BLaER1 treated with 17β-estradiol and CSF1 and Interleukin-3, amounts not matched to agents 10 nM and 100 nM (cell line): ENCODE data around the gene ST6GALNAC3.
A peak's percentile ranks its signal among the peaks of the same experiment; 100 is the strongest.

ENCODE experiments used
- H3K27ac ChIP-seq, 11 experiments: shearing (Covaris generic); formaldehyde crosslinking; 2 replicates each; pipeline ENCODE4 v1.8.1; 2022
- H3K27me3 ChIP-seq, 11 experiments: shearing (Covaris generic); formaldehyde crosslinking; 2 replicates each; pipeline ENCODE4 v1.8.1; 2022
- H3K36me3 ChIP-seq, 11 experiments: shearing (Covaris generic); formaldehyde crosslinking; 2 replicates each; pipeline ENCODE4 v1.8.1; 2022
- H3K4me1 ChIP-seq, 10 experiments: shearing (Covaris generic); formaldehyde crosslinking; 2 replicates each; pipeline ENCODE4 v1.8.1; 2022
- H3K4me2 ChIP-seq, 11 experiments: shearing (Covaris generic); formaldehyde crosslinking; 2 replicates each; pipeline ENCODE4 v1.8.1; 2022
- H3K4me3 ChIP-seq, 10 experiments: shearing (Covaris generic); formaldehyde crosslinking; 2 replicates each; pipeline ENCODE4 v1.8.1; 2022
- H3K9ac ChIP-seq, 11 experiments: shearing (Covaris generic); formaldehyde crosslinking; 2 replicates each; pipeline ENCODE4 v1.8.1; 2022
- H3K9me3 ChIP-seq, 11 experiments: shearing (Covaris generic); formaldehyde crosslinking; replicated peaks in 1 of 11; 2 replicates each; pipeline ENCODE4 v1.8.1; 2022
- H4K20me1 ChIP-seq, 11 experiments: shearing (Covaris generic); formaldehyde crosslinking; 2 replicates each; pipeline ENCODE4 v1.8.1; 2022
- Cebpa-rat ChIP-seq, 11 experiments: shearing (Covaris generic); IDR thresholded peaks; 2 replicates each; pipeline ENCODE4 v1.8.1; 2022

Gene ST6GALNAC3

DNA sequence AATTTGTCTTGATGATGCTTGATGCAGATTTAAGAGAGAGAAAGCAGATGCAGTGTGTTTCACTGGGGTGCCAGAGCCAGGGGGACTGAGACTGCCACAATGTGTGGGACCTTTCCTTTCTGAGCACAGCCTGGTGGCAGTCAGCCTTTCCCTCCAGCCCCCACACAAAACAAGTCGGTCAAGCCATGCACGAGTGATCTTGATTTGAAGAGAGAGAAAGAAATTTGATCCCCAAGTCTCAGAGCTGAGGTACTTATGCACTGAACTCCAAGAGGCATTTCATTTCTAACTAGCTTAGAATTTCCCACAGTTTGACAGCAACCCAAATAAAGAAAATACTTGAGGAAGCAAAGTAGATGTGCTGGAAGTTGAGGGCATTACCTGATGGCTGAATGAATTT lies 193.8 kb downstream of the ST6GALNAC3 start:
- Histone ChIP-seq H3K4me1 (peaks cover 26 to 56% (median 41%) of the 10 kb centered on the region in 10 experiments), H3K4me2 (peak overlapping the region; percentile 58 to 86 (median 72)), H3K4me3 (no peak overlapping the region), H3K27me3 (no peaks in the 10 kb centered on the region), H3K9me3 (0 out of 22 replicates have a peak, but pooled peaks cover 0 to 4% (median 0%) of the 10 kb centered on the region in 11 experiments), H4K20me1 (no peaks in the 10 kb centered on the region), H3K27ac (peak overlapping the region in 10 of 11 experiments; percentile 17 to 82 (median 74); a peak in 18 of 22 replicates), H3K9ac (peak overlapping the region in 9 of 11 experiments; percentile 10 to 54 (median 23); a peak in 9 of 22 replicates), H3K36me3 (no peaks in the 10 kb centered on the region)
- no peak for TF ChIP-seq Cebpa-rat (IDR thresholded peaks at IDR 0.05)

DNA sequence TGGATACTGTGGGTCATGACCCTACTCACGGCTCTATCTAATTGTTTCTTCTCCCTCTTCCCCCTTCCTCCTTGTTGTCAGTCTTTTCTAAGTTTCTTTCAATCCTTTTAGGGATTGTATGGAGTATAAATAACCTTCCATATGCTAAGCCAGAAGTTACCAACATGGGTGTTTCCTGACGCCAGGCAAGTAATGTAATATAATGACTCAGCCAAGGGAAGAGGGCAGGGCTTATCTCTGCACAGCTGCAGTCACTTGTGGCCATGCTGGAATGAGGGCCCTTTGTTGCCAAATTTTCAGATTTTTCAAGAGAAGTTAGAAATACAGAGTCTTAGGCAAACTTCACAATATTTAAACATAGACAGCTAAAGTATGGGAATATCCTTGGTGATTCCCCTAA lies 194.6 kb downstream of the ST6GALNAC3 start:
- Histone ChIP-seq H3K27me3 (no peaks in the 10 kb centered on the region), H3K4me2 (peak overlapping the region; percentile 58 to 86 (median 72)), H3K4me3 (no peak overlapping the region), H3K9ac (peak overlapping the region in 9 of 11 experiments; percentile 18 to 54 (median 36); a peak in 11 of 22 replicates), H3K36me3 (no peaks in the 10 kb centered on the region), H3K9me3 (no peaks in the 10 kb centered on the region), H3K27ac (peak overlapping the region in 10 of 11 experiments; percentile 17 to 82 (median 74); a peak in 20 of 22 replicates), H3K4me1 (peaks cover 26 to 60% (median 42%) of the 10 kb centered on the region in 10 experiments), H4K20me1 (no peaks in the 10 kb centered on the region)
- TF ChIP-seq Cebpa-rat (IDR thresholded peaks at IDR 0.05) = peak in 4 of 11 experiments; percentile 32 to 54 (median 42); a peak in 4 of 22 replicates

DNA sequence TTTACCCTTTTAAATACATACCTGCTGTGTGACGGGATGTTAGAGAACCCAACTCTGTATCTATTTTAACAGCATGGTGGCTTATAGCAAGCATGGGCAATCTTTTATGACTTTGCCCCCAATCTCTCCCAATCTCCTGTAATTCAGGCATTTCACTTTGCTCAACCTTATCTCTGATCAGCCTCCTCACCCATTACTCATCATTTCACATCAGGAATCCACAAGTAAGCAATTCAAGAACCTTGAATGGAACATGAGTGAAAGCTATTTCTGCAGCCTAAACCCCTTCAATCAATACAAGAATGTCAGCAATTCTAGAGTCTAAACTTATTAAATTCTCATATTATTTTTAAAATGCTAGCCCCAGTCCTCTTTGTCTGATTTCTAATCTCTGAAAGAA lies 199.8 kb downstream of the ST6GALNAC3 start:
- peaks cover 4 to 31% (median 15%) of the 10 kb centered on the region in 10 experiments for H3K4me1 ChIP-seq
- no peak overlapping the region for H3K9ac ChIP-seq
- no peaks in the 10 kb centered on the region for H3K27me3 ChIP-seq
- no peaks in the 10 kb centered on the region for H3K9me3 ChIP-seq
- no peaks in the 10 kb centered on the region for H3K36me3 ChIP-seq
- TF ChIP-seq Cebpa-rat (IDR thresholded peaks at IDR 0.05) = no peak
- 0 out of 22 replicates have a peak, but pooled peaks cover 0 to 5% (median 0%) of the 10 kb centered on the region in 11 experiments for H4K20me1 ChIP-seq
- no peak overlapping the region for H3K4me2 ChIP-seq
- H3K27ac ChIP-seq = no peak overlapping the region
- no peak overlapping the region for H3K4me3 ChIP-seq

DNA sequence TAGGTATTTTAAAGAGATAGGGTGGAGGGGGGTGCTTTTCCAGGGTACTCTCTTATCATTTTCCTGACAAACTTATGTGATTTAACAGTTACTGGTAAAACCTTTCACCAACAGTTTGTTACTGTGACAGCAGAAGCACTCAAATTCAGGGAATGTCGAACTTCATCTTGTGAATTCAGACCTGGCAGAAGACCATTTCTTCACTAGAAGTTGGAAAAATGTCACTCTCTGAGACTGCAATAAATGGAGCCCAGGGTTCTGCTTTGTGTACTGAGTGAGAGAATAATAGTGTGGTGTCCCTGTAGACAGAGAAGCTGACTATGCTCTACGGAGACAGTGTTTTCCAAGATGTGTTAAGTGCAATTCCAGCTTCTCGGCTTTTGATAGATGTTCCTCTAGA lies 200.2 kb downstream of the ST6GALNAC3 start:
- Histone ChIP-seq H4K20me1 (0 out of 22 replicates have a peak, but pooled peaks cover 0 to 9% (median 0%) of the 10 kb centered on the region in 11 experiments), H3K9ac (no peak overlapping the region), H3K4me3 (no peak overlapping the region), H3K4me1 (peaks cover 0 to 27% (median 11%) of the 10 kb centered on the region in 10 experiments; a peak in 19 of 20 replicates), H3K27me3 (no peaks in the 10 kb centered on the region), H3K36me3 (no peaks in the 10 kb centered on the region), H3K9me3 (no peaks in the 10 kb centered on the region), H3K27ac (no peak overlapping the region), H3K4me2 (no peak overlapping the region)
- no peak for TF ChIP-seq Cebpa-rat (IDR thresholded peaks at IDR 0.05)

DNA sequence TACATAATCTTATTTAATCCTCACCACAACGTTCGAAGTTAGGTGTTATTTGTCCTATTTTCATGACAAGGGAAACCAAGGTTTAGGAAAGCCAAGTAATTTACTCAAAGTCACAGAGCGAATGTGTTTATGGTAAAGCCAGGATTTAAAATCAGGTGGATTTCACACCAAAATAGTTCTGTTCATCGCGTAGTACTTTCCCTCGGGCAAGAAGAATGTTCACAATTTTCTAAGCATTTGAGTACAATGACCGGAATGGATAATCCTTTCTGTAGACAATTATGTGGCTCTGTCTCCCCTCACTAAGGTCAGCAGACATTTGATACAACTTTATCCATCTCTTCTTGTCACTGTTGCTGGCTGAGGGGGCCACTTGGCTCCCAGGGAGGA lies 204.2 kb downstream of the ST6GALNAC3 start:
- no peaks in the 10 kb centered on the region for H3K9me3 ChIP-seq
- H3K9ac ChIP-seq = no peak overlapping the region
- peaks cover 0 to 9% (median 6%) of the 10 kb centered on the region in 10 experiments; a peak in 10 of 20 replicates for H3K4me1 ChIP-seq
- no peak for TF ChIP-seq Cebpa-rat (IDR thresholded peaks at IDR 0.05)
- no peaks in the 10 kb centered on the region for H3K36me3 ChIP-seq
- no peak overlapping the region for H3K4me3 ChIP-seq
- no peak overlapping the region for H3K4me2 ChIP-seq
- H4K20me1 ChIP-seq = 0 out of 22 replicates have a peak, but pooled peaks cover 0 to 9% (median 0%) of the 10 kb centered on the region in 11 experiments
- no peaks in the 10 kb centered on the region for H3K27me3 ChIP-seq
- H3K27ac ChIP-seq = no peak overlapping the region

DNA sequence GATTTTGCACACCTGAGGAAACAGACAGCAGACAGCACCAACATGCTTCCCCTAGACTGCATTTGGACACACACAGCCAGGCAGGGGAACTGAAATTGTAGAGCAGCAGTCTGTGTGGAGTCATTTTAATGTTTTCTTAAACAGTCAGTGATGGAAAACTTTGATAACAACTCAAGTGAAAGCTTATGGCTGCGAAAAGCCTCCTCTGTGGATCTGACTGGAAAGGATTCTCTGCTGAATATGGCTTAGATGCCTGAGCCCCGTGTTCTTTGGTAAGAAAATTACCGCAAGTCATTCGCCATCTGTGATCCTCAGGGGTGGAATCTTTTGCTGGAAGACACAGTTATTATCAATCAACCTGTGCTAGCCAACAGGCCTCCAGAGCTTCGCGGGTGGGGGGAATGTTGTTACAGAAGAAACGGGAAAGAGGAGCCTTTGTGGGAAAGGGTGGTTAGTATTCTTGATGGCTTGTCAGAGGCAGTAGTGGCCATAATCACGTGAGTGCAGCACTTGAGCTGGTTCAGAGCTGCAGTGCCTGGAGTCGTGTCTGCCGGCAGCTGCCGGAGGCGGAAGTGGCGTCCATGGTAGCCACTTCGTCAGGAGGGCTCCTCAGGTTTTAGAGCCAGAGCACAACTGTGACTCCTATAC lies 204.7 kb downstream of the ST6GALNAC3 start:
- Histone ChIP-seq H3K4me1 (peaks cover 0 to 9% (median 6%) of the 10 kb centered on the region in 10 experiments; a peak in 7 of 20 replicates), H3K4me3 (no peak overlapping the region), H3K27me3 (no peaks in the 10 kb centered on the region), H4K20me1 (0 out of 22 replicates have a peak, but pooled peaks cover 0 to 9% (median 0%) of the 10 kb centered on the region in 11 experiments), H3K9me3 (no peaks in the 10 kb centered on the region), H3K36me3 (no peaks in the 10 kb centered on the region), H3K4me2 (no peak overlapping the region), H3K9ac (no peak overlapping the region), H3K27ac (no peak overlapping the region)
- TF ChIP-seq Cebpa-rat (IDR thresholded peaks at IDR 0.05) = no peak

DNA sequence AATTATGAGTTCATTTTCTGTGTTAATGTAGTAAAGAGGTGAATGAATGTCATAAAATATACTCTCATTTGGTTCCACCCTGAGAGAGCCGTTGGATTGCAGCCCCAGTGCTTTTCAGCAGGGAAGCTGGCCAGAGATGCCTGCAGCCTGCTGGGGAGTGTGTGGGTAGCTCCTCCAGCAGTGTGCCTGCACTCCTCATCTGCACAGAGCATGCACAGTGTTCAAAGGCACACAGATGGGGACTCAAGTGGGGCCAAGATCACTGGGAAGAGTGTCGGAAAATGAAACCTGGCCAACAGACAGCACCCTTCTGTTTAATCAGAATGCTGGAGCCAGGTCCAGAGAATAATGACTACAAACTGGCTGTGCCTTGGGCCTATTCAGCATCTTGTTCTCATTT lies 206.8 kb downstream of the ST6GALNAC3 start:
- H3K9me3 ChIP-seq = no peaks in the 10 kb centered on the region
- H3K4me3 ChIP-seq = no peak overlapping the region
- peaks cover 15 to 29% (median 25%) of the 10 kb centered on the region in 10 experiments; a peak in 19 of 20 replicates for H3K4me1 ChIP-seq
- no peak overlapping the region for H3K27ac ChIP-seq
- no peaks in the 10 kb centered on the region for H3K36me3 ChIP-seq
- 0 out of 22 replicates have a peak, but pooled peaks cover 0 to 9% (median 0%) of the 10 kb centered on the region in 11 experiments for H4K20me1 ChIP-seq
- H3K9ac ChIP-seq = no peak overlapping the region
- no peak for TF ChIP-seq Cebpa-rat (IDR thresholded peaks at IDR 0.05)
- H3K4me2 ChIP-seq = peak overlapping the region in 1 of 11 experiments; percentile 25; a peak in 3 of 22 replicates
- no peaks in the 10 kb centered on the region for H3K27me3 ChIP-seq

DNA sequence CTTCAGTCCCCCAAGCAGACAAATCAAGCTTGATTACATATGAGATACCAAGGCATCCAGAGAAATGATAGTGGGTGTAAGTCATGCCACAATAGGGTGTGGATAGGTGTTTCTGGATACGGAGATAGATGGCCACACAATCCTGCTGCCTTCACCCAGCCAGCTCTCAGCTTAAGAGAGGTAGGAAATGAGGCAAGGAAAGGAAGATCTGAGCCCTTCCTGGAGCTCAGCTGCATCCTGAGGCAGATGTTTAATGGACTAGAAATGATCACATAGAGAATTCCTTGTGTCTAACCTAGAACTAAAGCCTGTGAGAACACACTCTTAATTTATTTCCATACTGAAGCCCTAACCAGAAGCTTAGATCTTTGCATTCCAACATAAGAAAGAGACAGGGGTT lies 210.3 kb downstream of the ST6GALNAC3 start:
- Histone ChIP-seq H3K9me3 (no peaks in the 10 kb centered on the region), H3K4me1 (peaks cover 24 to 46% (median 41%) of the 10 kb centered on the region in 10 experiments; a peak in 19 of 20 replicates), H3K27me3 (no peaks in the 10 kb centered on the region), H3K36me3 (no peaks in the 10 kb centered on the region), H3K27ac (peak overlapping the region in 9 of 11 experiments; percentile 18 to 63 (median 48); a peak in 17 of 22 replicates), H3K9ac (peak overlapping the region in 4 of 11 experiments; percentile 16 to 46 (median 20); a peak in 5 of 22 replicates), H4K20me1 (0 out of 22 replicates have a peak, but pooled peaks cover 0 to 4% (median 0%) of the 10 kb centered on the region in 11 experiments), H3K4me3 (no peak overlapping the region), H3K4me2 (peak overlapping the region in 10 of 11 experiments; percentile 13 to 70 (median 66); a peak in 19 of 22 replicates)
- no peak for TF ChIP-seq Cebpa-rat (IDR thresholded peaks at IDR 0.05)

DNA sequence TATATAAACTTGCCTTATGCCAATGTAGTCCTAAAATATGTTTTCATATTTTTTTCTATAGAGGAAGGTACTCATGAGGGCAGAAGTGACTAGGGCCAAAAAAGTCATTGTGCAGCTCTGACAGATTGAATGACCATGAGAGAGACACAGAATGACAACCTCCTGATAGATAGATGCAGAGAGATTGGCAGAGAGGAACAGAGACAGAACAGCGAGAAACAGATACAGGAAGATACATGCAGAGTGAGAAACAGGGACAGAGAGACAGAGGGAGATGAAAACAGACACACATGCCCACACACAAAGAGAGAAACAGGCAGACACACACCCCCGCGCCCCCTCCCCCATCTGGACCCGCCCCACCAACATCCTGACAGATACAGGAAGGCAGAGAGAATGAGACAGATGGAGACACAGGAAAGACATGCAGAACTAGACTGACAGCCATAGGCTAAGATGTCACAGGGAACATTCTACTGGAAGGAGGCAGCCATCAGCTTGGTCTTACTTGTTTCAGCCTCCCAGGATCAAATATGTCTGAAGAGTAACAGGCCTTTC lies 211.1 kb downstream of the ST6GALNAC3 start:
- Histone ChIP-seq H3K9me3 (no peaks in the 10 kb centered on the region), H3K4me2 (peak overlapping the region; percentile 6 to 70 (median 65); a peak in 21 of 22 replicates), H3K4me3 (no peak overlapping the region), H4K20me1 (0 out of 22 replicates have a peak, but pooled peaks cover 0 to 4% (median 0%) of the 10 kb centered on the region in 11 experiments), H3K4me1 (peaks cover 27 to 54% (median 47%) of the 10 kb centered on the region in 10 experiments), H3K36me3 (no peaks in the 10 kb centered on the region), H3K9ac (peak overlapping the region in 1 of 11 experiments; percentile 24; a peak in 2 of 22 replicates), H3K27ac (peak overlapping the region in 8 of 11 experiments; percentile 31 to 63 (median 52); a peak in 16 of 22 replicates), H3K27me3 (no peaks in the 10 kb centered on the region)
- TF ChIP-seq Cebpa-rat (IDR thresholded peaks at IDR 0.05) = no peak
